ENCODE data around the gene HIPK4.
"Not testable (repeated sequence)": the region's sequence is repeated elsewhere in the genome, so short reads cannot be mapped to it uniquely, and the experiment has no call there.

Gene HIPK4
- 0 to 0.14 reads per million in 2 donors for total RNA-seq

- DNase-seq = no peak
Measured at GRCh38 chr19:40390084-40390742, at the start of gene HIPK4. HIPK4 (minus strand) TSS chr19:40390181; CDS start chr19:40389902, 279 bp downstream.

- no peak for DNase-seq
Measured at GRCh38 chr19:40438284-40438683, 48.3 kb upstream of the HIPK4 start.

- DNase-seq = peak; percentile 37
Measured at GRCh38 chr19:40433391-40434216, 43.6 kb upstream of the HIPK4 start.

GRCh38 chr19:40432760-40433159, 42.8 kb upstream of the HIPK4 start:
- not testable (repeated sequence) for DNase-seq

GRCh38 chr19:40431698-40432097, 41.7 kb upstream of the HIPK4 start:
- no peak for DNase-seq

- DNase-seq = not testable (repeated sequence)
Measured at GRCh38 chr19:40430242-40430641, 40.3 kb upstream of the HIPK4 start.

GRCh38 chr19:40428197-40428596, 38.2 kb upstream of the HIPK4 start:
- DNase-seq = not testable (repeated sequence)

- peak; percentile 100 for DNase-seq
Measured at GRCh38 chr19:40425450-40426287, 35.7 kb upstream of the HIPK4 start, which contains the start of gene SERTAD1. SERTAD1 (minus strand) TSS chr19:40425992; CDS start chr19:40423546, 2,446 bp downstream.

GRCh38 chr19:40424637-40425449, 34.9 kb upstream of the HIPK4 start:
- no peak for DNase-seq

- no peak for DNase-seq
Measured at GRCh38 chr19:40423938-40424337, 34.0 kb upstream of the HIPK4 start.

GRCh38 chr19:40422748-40423566, 33.0 kb upstream of the HIPK4 start:
- no peak for DNase-seq

GRCh38 chr19:40421993-40422747, 32.2 kb upstream of the HIPK4 start:
- DNase-seq = no peak

GRCh38 chr19:40420766-40421765, 31.1 kb upstream of the HIPK4 start:
- peak; percentile 62 for DNase-seq

- DNase-seq = no peak
Measured at GRCh38 chr19:40420451-40420765, 30.4 kb upstream of the HIPK4 start.

GRCh38 chr19:40419780-40420179, 29.8 kb upstream of the HIPK4 start:
- DNase-seq = no peak

GRCh38 chr19:40419066-40419612, 29.2 kb upstream of the HIPK4 start:
- no peak for DNase-seq

GRCh38 chr19:40418040-40418439, 28.1 kb upstream of the HIPK4 start:
- no peak for DNase-seq

GRCh38 chr19:40417643-40417981, 27.6 kb upstream of the HIPK4 start:
- no peak for DNase-seq
